ENCODE data around the gene UNC13D.

The UNC13D gene

GRCh38 chr17:75838410-75838809 lies 5.8 kb downstream of the UNC13D start:
- H3K36me3 ChIP-seq (ENCODE audit: insufficient read depth, low read length), result no peaks in the 10 kb centered on the region
- H3K27ac ChIP-seq (ENCODE audit: low read depth, low read length), result no peak overlapping the region
- no peak overlapping the region for H3K9ac ChIP-seq (ENCODE audit: low read depth, low read length)
- WGBS, result 94% methylated on average over 15 of the region's 15 CpGs
- H3K27me3 ChIP-seq (ENCODE audit: insufficient read depth, low read length), result no peaks in the 10 kb centered on the region
- H3K9me3 ChIP-seq (ENCODE audit: insufficient read depth, low read depth, low read length), result no peaks in the 10 kb centered on the region
- H3K4me3 ChIP-seq (ENCODE audit: low read length), result no peak overlapping the region
- H3K4me1 ChIP-seq (ENCODE audit: insufficient read depth, low read length), result peaks cover 2% of the 10 kb centered on the region

DNA sequence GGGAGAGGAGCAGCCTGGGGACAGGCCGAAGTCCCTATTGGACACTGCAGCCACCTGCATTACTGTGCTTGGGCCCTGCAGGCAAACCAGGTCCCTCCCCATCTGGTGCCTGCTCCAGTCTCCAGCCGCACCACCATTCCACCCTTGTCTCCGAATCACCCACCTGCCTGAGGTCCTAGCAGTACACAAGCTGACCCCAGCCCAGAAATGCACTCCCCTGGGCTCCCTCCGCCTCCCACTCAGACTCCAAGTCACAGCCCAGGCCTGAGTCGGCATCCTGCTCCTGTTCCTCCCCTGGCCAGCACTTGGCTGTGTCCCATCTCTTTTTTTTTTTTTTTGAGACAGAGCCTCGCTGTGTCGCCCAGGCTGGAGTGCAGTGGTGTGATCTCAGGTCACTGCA lies 6.3 kb downstream of the UNC13D start:
- 95% methylated on average over 7 of the region's 7 CpGs for WGBS
- Histone ChIP-seq H3K27ac (ENCODE audit: low read depth, low read length) (no peak overlapping the region), H3K9me3 (ENCODE audit: insufficient read depth, low read depth, low read length) (no peaks in the 10 kb centered on the region), H3K4me1 (ENCODE audit: insufficient read depth, low read length) (peaks cover 5% of the 10 kb centered on the region), H3K36me3 (ENCODE audit: insufficient read depth, low read length) (no peaks in the 10 kb centered on the region), H3K9ac (ENCODE audit: low read depth, low read length) (no peak overlapping the region), H3K4me3 (ENCODE audit: low read length) (no peak overlapping the region), H3K27me3 (ENCODE audit: insufficient read depth, low read length) (no peaks in the 10 kb centered on the region)

DNA sequence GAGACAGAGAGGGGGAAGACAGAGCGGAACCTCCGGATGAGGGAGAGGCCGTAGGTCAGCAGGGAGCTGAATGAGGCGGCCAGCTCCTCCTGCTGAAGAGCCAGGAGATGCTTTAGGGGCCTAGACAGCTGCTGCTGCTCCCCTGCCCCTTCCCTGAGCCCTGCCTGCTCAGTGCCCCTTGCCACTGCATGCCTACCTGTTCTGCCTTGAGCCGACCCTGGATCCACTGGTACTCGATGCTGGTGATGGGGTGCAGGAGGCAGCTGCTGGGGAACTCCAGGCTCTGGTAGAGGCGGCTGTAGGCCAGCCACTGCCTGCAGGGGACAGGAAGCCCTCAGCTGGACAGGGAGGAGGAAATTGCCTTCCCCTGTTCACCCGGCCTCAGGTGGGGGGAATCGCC lies 7.6 kb downstream of the UNC13D start:
- Histone ChIP-seq H3K27me3 (ENCODE audit: insufficient read depth, low read length) (no peaks in the 10 kb centered on the region), H3K4me1 (ENCODE audit: insufficient read depth, low read length) (peaks cover 11% of the 10 kb centered on the region), H3K9ac (ENCODE audit: low read depth, low read length) (no peak overlapping the region), H3K9me3 (ENCODE audit: insufficient read depth, low read depth, low read length) (no peaks in the 10 kb centered on the region), H3K27ac (ENCODE audit: low read depth, low read length) (no peak overlapping the region), H3K36me3 (ENCODE audit: insufficient read depth, low read length) (no peaks in the 10 kb centered on the region), H3K4me3 (ENCODE audit: low read length) (no peak overlapping the region)
- 87% methylated on average over 9 of the region's 9 CpGs for WGBS

- H3K27me3 ChIP-seq (ENCODE audit: insufficient read depth, low read length), result no peaks in the 10 kb centered on the region
These were observed 8.6 kb downstream of the UNC13D start for GRCh38 chr17:75835654-75835987.

GRCh38 chr17:75834928-75835653 lies 9.1 kb downstream of the UNC13D start:
- Histone ChIP-seq H3K4me3 (ENCODE audit: low read length) (no peak overlapping the region), H3K27me3 (ENCODE audit: insufficient read depth, low read length) (no peaks in the 10 kb centered on the region), H3K4me1 (ENCODE audit: insufficient read depth, low read length) (peaks cover 18% of the 10 kb centered on the region), H3K9ac (ENCODE audit: low read depth, low read length) (no peak overlapping the region), H3K36me3 (ENCODE audit: insufficient read depth, low read length) (no peaks in the 10 kb centered on the region), H3K9me3 (ENCODE audit: insufficient read depth, low read depth, low read length) (no peaks in the 10 kb centered on the region), H3K27ac (ENCODE audit: low read depth, low read length) (no peak overlapping the region)
- 87% methylated on average over 24 of the region's 24 CpGs for WGBS

More at GRCh38 chr17:75835654-75835987, 8.6 kb downstream of the UNC13D start:
- no peak overlapping the region for H3K9ac ChIP-seq (ENCODE audit: low read depth, low read length)
- no peak overlapping the region for H3K27ac ChIP-seq (ENCODE audit: low read depth, low read length)
- H3K4me3 ChIP-seq (ENCODE audit: low read length), result no peak overlapping the region
- no peaks in the 10 kb centered on the region for H3K36me3 ChIP-seq (ENCODE audit: insufficient read depth, low read length)
- H3K9me3 ChIP-seq (ENCODE audit: insufficient read depth, low read depth, low read length), result no peaks in the 10 kb centered on the region
- WGBS, result 91% methylated on average over 9 of the region's 9 CpGs
- H3K4me1 ChIP-seq (ENCODE audit: insufficient read depth, low read length), result peaks cover 16% of the 10 kb centered on the region

- Histone ChIP-seq H3K36me3 (ENCODE audit: insufficient read depth, low read length) (no peaks in the 10 kb centered on the region), H3K4me1 (ENCODE audit: insufficient read depth, low read length) (peaks cover 18% of the 10 kb centered on the region), H3K9me3 (ENCODE audit: insufficient read depth, low read depth, low read length) (no peaks in the 10 kb centered on the region), H3K9ac (ENCODE audit: low read depth, low read length) (no peak overlapping the region), H3K4me3 (ENCODE audit: low read length) (no peak overlapping the region), H3K27ac (ENCODE audit: low read depth, low read length) (no peak overlapping the region), H3K27me3 (ENCODE audit: insufficient read depth, low read length) (no peaks in the 10 kb centered on the region)
- WGBS, result 95% methylated on average over 25 of the region's 25 CpGs
These were observed 9.8 kb downstream of the UNC13D start for GRCh38 chr17:75834279-75834920.

- Histone ChIP-seq H3K9me3 (ENCODE audit: insufficient read depth, low read depth, low read length) (no peaks in the 10 kb centered on the region), H3K4me3 (ENCODE audit: low read length) (peak overlapping the region; percentile 30), H3K27me3 (ENCODE audit: insufficient read depth, low read length) (no peaks in the 10 kb centered on the region), H3K4me1 (ENCODE audit: insufficient read depth, low read length) (peaks cover 18% of the 10 kb centered on the region), H3K27ac (ENCODE audit: low read depth, low read length) (peak overlapping the region; percentile 63; the same call in 1 of the 2 replicates), H3K9ac (ENCODE audit: low read depth, low read length) (peak overlapping the region; percentile 30; the same call in 1 of the 2 replicates), H3K36me3 (ENCODE audit: insufficient read depth, low read length) (no peaks in the 10 kb centered on the region)
- WGBS, result 35% methylated on average over 18 of the region's 20 CpGs
These were observed 11.4 kb downstream of the UNC13D start for GRCh38 chr17:75832652-75833400.

DNA sequence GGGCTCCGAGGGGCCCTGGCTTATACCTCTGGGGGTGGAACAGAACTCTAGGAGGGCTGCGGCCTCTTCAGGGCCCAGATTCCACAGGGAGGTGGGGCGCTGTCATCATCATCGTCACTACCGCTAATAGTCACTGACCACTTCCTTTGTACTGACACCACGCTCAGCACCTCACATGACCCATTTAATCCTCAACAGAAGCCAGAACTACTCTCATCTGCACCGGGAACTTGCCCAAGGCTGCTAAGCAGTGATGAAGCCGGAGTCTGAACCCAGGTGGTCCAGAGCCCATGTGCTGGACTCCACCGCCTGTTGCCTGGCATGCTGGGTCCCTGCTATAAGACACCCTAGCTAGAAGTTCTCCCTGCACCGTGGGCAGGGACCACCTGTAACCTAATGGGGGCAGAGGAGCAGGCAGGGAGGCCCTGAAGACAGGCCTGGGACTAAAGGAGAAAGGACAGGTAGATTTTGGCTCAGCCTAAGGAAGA lies 12.0 kb downstream of the UNC13D start:
- peaks cover 20% of the 10 kb centered on the region for H3K4me1 ChIP-seq (ENCODE audit: insufficient read depth, low read length)
- 87% methylated on average over 10 of the region's 10 CpGs for WGBS
- H3K4me3 ChIP-seq (ENCODE audit: low read length), result peak overlapping the region; percentile 30
- peak overlapping the region; percentile 63; the same call in 1 of the 2 replicates for H3K27ac ChIP-seq (ENCODE audit: low read depth, low read length)
- H3K9me3 ChIP-seq (ENCODE audit: insufficient read depth, low read depth, low read length), result no peaks in the 10 kb centered on the region
- H3K9ac ChIP-seq (ENCODE audit: low read depth, low read length), result peak overlapping the region; percentile 30; the same call in 1 of the 2 replicates
- no peaks in the 10 kb centered on the region for H3K36me3 ChIP-seq (ENCODE audit: insufficient read depth, low read length)
- H3K27me3 ChIP-seq (ENCODE audit: insufficient read depth, low read length), result no peaks in the 10 kb centered on the region

DNA sequence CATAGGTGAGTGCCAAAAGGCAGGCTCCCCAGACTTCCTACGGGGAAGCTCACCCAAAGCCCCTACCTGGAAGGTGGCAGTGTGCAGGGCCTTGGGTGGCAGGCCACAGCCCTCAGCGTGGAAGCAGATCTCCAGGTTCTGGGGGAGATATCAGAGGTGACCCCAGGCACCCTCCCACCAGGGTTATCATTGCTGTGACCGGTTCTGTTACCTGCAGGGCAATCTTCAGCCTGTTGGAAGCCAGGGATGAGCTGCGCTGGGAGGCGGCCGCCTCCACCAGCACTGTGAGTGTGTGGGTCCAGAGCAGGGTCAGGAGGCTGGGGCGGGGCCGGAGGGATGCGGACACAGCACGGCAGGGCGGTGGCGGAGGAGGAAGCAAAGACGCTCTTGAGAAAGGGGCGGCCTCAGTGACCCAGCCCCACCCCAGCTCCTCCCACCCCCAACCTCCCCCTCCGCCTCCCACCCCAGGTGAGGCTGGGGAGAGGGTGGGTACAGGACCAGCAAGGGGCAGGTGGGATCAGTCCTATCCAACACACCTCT lies 13.1 kb downstream of the UNC13D start:
- H3K27ac ChIP-seq (ENCODE audit: low read depth, low read length), result no peak overlapping the region
- 91% methylated on average over 6 of the region's 15 CpGs for WGBS
- H3K27me3 ChIP-seq (ENCODE audit: insufficient read depth, low read length), result no peaks in the 10 kb centered on the region
- no peak overlapping the region for H3K4me3 ChIP-seq (ENCODE audit: low read length)
- no peak overlapping the region for H3K9ac ChIP-seq (ENCODE audit: low read depth, low read length)
- H3K4me1 ChIP-seq (ENCODE audit: insufficient read depth, low read length), result peaks cover 23% of the 10 kb centered on the region
- no peaks in the 10 kb centered on the region for H3K9me3 ChIP-seq (ENCODE audit: insufficient read depth, low read depth, low read length)
- no peaks in the 10 kb centered on the region for H3K36me3 ChIP-seq (ENCODE audit: insufficient read depth, low read length)

- H3K36me3 ChIP-seq (ENCODE audit: insufficient read depth, low read length), result peaks cover 3% of the 10 kb centered on the region; the same call in 1 of the 2 replicates
- no peaks in the 10 kb centered on the region for H3K27me3 ChIP-seq (ENCODE audit: insufficient read depth, low read length)
- no peaks in the 10 kb centered on the region for H3K9me3 ChIP-seq (ENCODE audit: insufficient read depth, low read depth, low read length)
- H3K4me3 ChIP-seq (ENCODE audit: low read length), result no peak overlapping the region; the same call in 1 of the 2 replicates
- H3K9ac ChIP-seq (ENCODE audit: low read depth, low read length), result no peak overlapping the region
- peak overlapping the region; percentile 41; the same call in 1 of the 2 replicates for H3K27ac ChIP-seq (ENCODE audit: low read depth, low read length)
- 61% methylated on average over 27 of the region's 27 CpGs for WGBS
- H3K4me1 ChIP-seq (ENCODE audit: insufficient read depth, low read length), result peaks cover 23% of the 10 kb centered on the region
These were observed 13.8 kb downstream of the UNC13D start for GRCh38 chr17:75830164-75831031.
